Natural killer cell (primary cell): Measurements from ENCODE around the gene GTF2H1. TPM values are rescaled to one million over a fixed set of nuclear protein-coding genes. Genes with fewer than 3 reads are reported as not detected.

ENCODE experiments used
- ATAC-seq, 3 donors: fragments of 150-1000 bp in 2 of 3; fragments of 200-7000 bp in 1 of 3; cut with Tn5 transposase; 1 replicate in 1 of 3; 2 replicates in 2 of 3; pipeline ENCODE4 v1.10.0; 2021; ENCODE audit warnings: mild to moderate bottlenecking in 2 of 3, moderate library complexity in 2 of 3
- DNase-seq, 2 donors: peaks; one replicate each; pipeline versions ENCODE4 v3.0.0 to v3.0.0-alpha.2; 2013 to 2021; ENCODE audit warnings: mixed read lengths in 1 of 2
- H3K27ac ChIP-seq: one replicate; pipeline ENCODE4 v1.5.1; 2013; ENCODE audit warnings: mild to moderate bottlenecking, low read length
- H3K27me3 ChIP-seq: one replicate; pipeline ENCODE4 v1.6.1; 2013; ENCODE audit warnings: low read length; ENCODE audit not compliant: control insufficient read depth, insufficient read depth
- H3K36me3 ChIP-seq: one replicate; pipeline ENCODE4 v1.6.1; 2013; ENCODE audit warnings: low read length; ENCODE audit not compliant: control insufficient read depth, insufficient read depth
- H3K4me1 ChIP-seq: one replicate; pipeline ENCODE4 v1.6.1; 2013; ENCODE audit warnings: low read length; ENCODE audit not compliant: control insufficient read depth, insufficient read depth
- H3K4me3 ChIP-seq: one replicate; pipeline ENCODE4 v1.5.1; 2013; ENCODE audit warnings: low read length
- H3K9me3 ChIP-seq: one replicate; pipeline ENCODE4 v1.6.1; 2013; ENCODE audit warnings: low read length; ENCODE audit not compliant: control insufficient read depth, insufficient read depth
- H3K27ac Mint-ChIP-seq, 2 donors: one replicate each; pipeline ENCODE4 v1.8.0; 2022; ENCODE audit warnings: mild to moderate bottlenecking in 2 of 2, mixed read lengths in 2 of 2, moderate library complexity in 1 of 2
- H3K27me3 Mint-ChIP-seq, 2 donors: one replicate each; pipeline ENCODE4 v1.8.0; 2022; ENCODE audit warnings: low read depth in 2 of 2, mixed read lengths in 2 of 2
- H3K36me3 Mint-ChIP-seq: one replicate; pipeline ENCODE4 v1.8.0; 2022; ENCODE audit warnings: mixed read lengths
- H3K4me1 Mint-ChIP-seq, 2 donors: one replicate each; pipeline ENCODE4 v1.8.0; 2022; ENCODE audit warnings: mixed read lengths in 2 of 2
- H3K4me3 Mint-ChIP-seq: one replicate; pipeline ENCODE4 v1.8.0; 2022; ENCODE audit warnings: mild to moderate bottlenecking, moderate library complexity, mixed read lengths
- H3K9me3 Mint-ChIP-seq, 2 donors: one replicate each; pipeline ENCODE4 v1.8.0; 2022; ENCODE audit warnings: mixed read lengths in 2 of 2
- CTCF ChIP-seq: fragments of 200-600 bp; IDR thresholded peaks from one replicate; pipeline ENCODE4 v1.8.0; 2022; ENCODE audit warnings: antibody characterized with exemption
- WGBS: methylation state at CpG from one replicate; pipeline ENCODE4 v1.1.7; 2013; ENCODE audit warnings: missing lambda C conversion rate; ENCODE audit not compliant: insufficient coverage; 5-methylcytosine and 5-hydroxymethylcytosine counted together
- intact Hi-C: fragments of 100-400 bp; cut with micrococcal nuclease; formaldehyde crosslinking; loops from one replicate; pipeline ENCODE4 v1.14.2; 2022
- total RNA-seq, 4 donors: library from RNA; stranded (reverse); fragments of 120-200 nt in 1 of 4; gene quantifications; one replicate each; pipeline versions ENCODE4 v1.2.3 to v1.2.4, GENCODE V29; 2013 to 2022

GTF2H1 gene
- total RNA-seq, 3 donors from 2014 or later (not counting 1 experiment from before 2014, with no cell fraction given): 18.4 to 31.5 (median 22.4) TPM

DNA sequence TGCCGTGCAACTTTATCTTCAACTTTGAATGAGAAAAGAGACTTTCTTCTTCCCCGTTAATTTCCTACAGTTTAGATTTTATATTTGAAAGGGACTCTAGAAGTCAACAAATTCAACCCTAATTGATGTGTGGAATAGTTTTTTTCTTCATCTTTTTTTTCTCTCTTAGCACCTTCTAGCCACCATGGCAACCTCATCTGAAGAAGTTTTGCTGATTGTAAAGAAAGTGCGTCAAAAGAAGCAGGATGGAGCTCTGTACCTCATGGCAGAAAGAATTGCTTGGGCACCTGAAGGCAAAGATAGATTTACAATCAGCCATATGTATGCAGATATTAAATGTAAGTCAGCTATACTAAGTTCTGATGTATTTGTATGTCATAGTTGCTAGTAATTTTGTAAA, 10.5 kb downstream of the GTF2H1 start:
- H3K36me3 ChIP-seq: peaks cover 48% of the 10 kb centered on the region
- DNase-seq (peak in 1 of 2 donors; percentile 71), ATAC-seq (peak in 2 of 3 donors; percentile 36 to 48)
- Mint-ChIP-seq H3K4me3 (no peak overlapping the region), H3K27ac (peak overlapping the region; percentile 58 to 83), H3K36me3 (peaks cover 7% of the 10 kb centered on the region), H3K4me1 (peaks cover 36 to 37% of the 10 kb centered on the region in 2 donors), H3K9me3 (no peaks in the 10 kb centered on the region), H3K27me3 (no peaks in the 10 kb centered on the region)
- H3K27ac ChIP-seq: peak overlapping the region; percentile 14
- H3K9me3 ChIP-seq: no peaks in the 10 kb centered on the region
- H3K4me3 ChIP-seq: no peak overlapping the region
- TF ChIP-seq CTCF: no peak
- H3K4me1 ChIP-seq: peaks cover 16% of the 10 kb centered on the region
- intact Hi-C loops: no loop called here
- no peaks in the 10 kb centered on the region for H3K27me3 ChIP-seq
- 0% methylated on average over 1 of the region's 3 CpGs for WGBS

GRCh38 chr11:18347471-18348125, 25.2 kb downstream of the GTF2H1 start:
- TF ChIP-seq CTCF: no peak
- no peaks in the 10 kb centered on the region for H3K27me3 ChIP-seq
- no peaks in the 10 kb centered on the region for H3K4me1 ChIP-seq
- no peak overlapping the region for H3K27ac ChIP-seq
- intact Hi-C loops: no loop called here
- Mint-ChIP-seq H3K9me3 (no peaks in the 10 kb centered on the region), H3K4me3 (no peak overlapping the region), H3K27ac (peak overlapping the region in 1 of 2 donors; percentile 71), H3K36me3 (peaks cover 28% of the 10 kb centered on the region), H3K4me1 (peaks cover 0 to 9% of the 10 kb centered on the region in 2 donors), H3K27me3 (no peaks in the 10 kb centered on the region)
- DNase-seq (no peak), ATAC-seq (peak in 1 of 3 donors; percentile 26)
- 95% methylated on average over 3 of the region's 5 CpGs for WGBS
- peaks cover 41% of the 10 kb centered on the region for H3K36me3 ChIP-seq
- H3K9me3 ChIP-seq: no peaks in the 10 kb centered on the region
- H3K4me3 ChIP-seq: no peak overlapping the region

DNA sequence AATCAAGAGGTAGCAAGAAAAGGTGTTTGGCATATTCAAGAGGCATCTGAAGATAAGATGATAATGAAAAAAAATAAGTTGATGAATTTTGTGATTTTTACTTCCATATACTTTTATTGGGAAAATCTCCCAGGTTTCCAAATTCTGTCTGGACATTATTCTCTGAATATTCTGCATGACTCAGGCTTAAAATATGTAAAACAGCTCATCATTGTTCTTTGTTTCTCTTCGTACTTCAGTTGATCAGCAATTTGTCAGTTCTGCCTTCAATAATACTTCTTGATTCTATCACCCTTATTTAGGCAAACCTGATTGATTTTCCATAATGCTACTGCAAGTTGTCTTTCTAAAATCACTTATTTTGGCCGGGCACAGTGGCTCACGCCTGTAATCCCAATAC, 30.2 kb downstream of the GTF2H1 start:
- Mint-ChIP-seq H3K4me3 (no peak overlapping the region), H3K9me3 (no peaks in the 10 kb centered on the region), H3K36me3 (peaks cover 28% of the 10 kb centered on the region), H3K27me3 (no peaks in the 10 kb centered on the region), H3K27ac (no peak overlapping the region), H3K4me1 (peaks cover 0 to 8% of the 10 kb centered on the region in 2 donors)
- Histone ChIP-seq H3K27ac (no peak overlapping the region), H3K9me3 (no peaks in the 10 kb centered on the region), H3K4me1 (no peaks in the 10 kb centered on the region), H3K4me3 (no peak overlapping the region), H3K27me3 (no peaks in the 10 kb centered on the region), H3K36me3 (peaks cover 52% of the 10 kb centered on the region)
- DNase-seq (no peak), ATAC-seq (no peak)
- no peak for TF ChIP-seq CTCF
- 100% methylated on average over 3 of the region's 3 CpGs for WGBS
- intact Hi-C loops: no loop called here

DNA sequence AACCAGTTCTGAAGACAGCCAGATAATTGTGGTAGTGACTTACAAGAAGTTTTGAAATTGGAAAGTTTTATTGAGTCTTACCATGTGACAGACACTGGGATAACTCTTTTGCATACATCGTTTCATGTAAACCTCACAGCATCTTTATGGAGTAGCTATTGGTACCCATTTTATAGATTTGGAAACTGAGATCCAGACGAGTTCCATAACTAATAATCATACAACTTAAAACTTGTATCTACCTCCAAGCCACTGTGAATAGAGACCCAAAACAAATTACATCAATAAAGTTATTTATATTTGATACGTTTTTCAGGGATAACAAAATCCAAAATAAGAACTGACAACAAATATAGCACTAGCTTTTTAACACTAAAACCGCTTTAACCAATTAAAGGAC, 36.3 kb downstream of the GTF2H1 start:
- H3K4me1 ChIP-seq: no peaks in the 10 kb centered on the region
- H3K36me3 ChIP-seq: peaks cover 70% of the 10 kb centered on the region
- no CpG with 5 or more reads among the region's 4 CpGs for WGBS
- peaks cover 1% of the 10 kb centered on the region for H3K36me3 Mint-ChIP-seq
- H3K4me1 Mint-ChIP-seq: no peaks in the 10 kb centered on the region
- H3K9me3 Mint-ChIP-seq: no peaks in the 10 kb centered on the region
- no peak overlapping the region for H3K4me3 ChIP-seq
- no peaks in the 10 kb centered on the region for H3K9me3 ChIP-seq
- intact Hi-C loops: no loop called here
- no peak for TF ChIP-seq CTCF
- no peak overlapping the region for H3K27ac ChIP-seq
- no peaks in the 10 kb centered on the region for H3K27me3 ChIP-seq
- DNase-seq: no peak
- no peak overlapping the region for H3K4me3 Mint-ChIP-seq
- H3K27me3 Mint-ChIP-seq: no peaks in the 10 kb centered on the region
- no peak overlapping the region for H3K27ac Mint-ChIP-seq
- no peak for ATAC-seq
